Astrocyte (in vitro differentiated cells and primary cell): ENCODE data around the gene KNSTRN. TPM values are rescaled to one million over a fixed set of nuclear protein-coding genes. Genes with fewer than 3 reads are reported as not detected.

Experiments used
- DNase-seq: peaks from one replicate; pipeline ENCODE4 v3.0.0-alpha.2; 2010; ENCODE audit warnings: low read depth
- FAIRE-seq: peaks from 2 replicates; lab custom pipeline; 2011; peaks lifted over from hg19 to GRCh38; lab: Jason Lieb, UNC
- H2AFZ ChIP-seq: 2 replicates; pipeline ENCODE4 v1.6.0; 2012; ENCODE audit warnings: low read depth, low read length, inconsistent platforms
- H3K27ac ChIP-seq: 2 replicates; pipeline ENCODE4 v1.5.1; 2011; ENCODE audit warnings: low read depth, low read length, inconsistent platforms
- H3K27me3 ChIP-seq: 2 replicates; pipeline ENCODE4 v1.6.0; 2011; ENCODE audit warnings: low read length, inconsistent platforms; ENCODE audit not compliant: insufficient read depth
- H3K36me3 ChIP-seq: 2 replicates; pipeline ENCODE4 v1.5.1; 2011; ENCODE audit warnings: low read length, inconsistent platforms; ENCODE audit not compliant: insufficient read depth
- H3K4me1 ChIP-seq: 2 replicates; pipeline ENCODE4 v1.5.1; 2011; ENCODE audit warnings: low read length, inconsistent platforms; ENCODE audit not compliant: insufficient read depth
- H3K4me2 ChIP-seq: 2 replicates; pipeline ENCODE4 v1.6.0; 2012; ENCODE audit warnings: low read length, inconsistent platforms
- H3K4me3 ChIP-seq: 2 replicates; pipeline ENCODE4 v1.5.1; 2011; ENCODE audit warnings: low read depth, mild to moderate bottlenecking, low read length, inconsistent platforms; ENCODE audit not compliant: insufficient read depth
- H3K79me2 ChIP-seq: 2 replicates; pipeline ENCODE4 v1.6.0; 2012; ENCODE audit warnings: mild to moderate bottlenecking, low read length, inconsistent platforms; ENCODE audit not compliant: insufficient read depth
- H3K9ac ChIP-seq: 2 replicates; pipeline ENCODE4 v1.6.0; 2012; ENCODE audit warnings: mild to moderate bottlenecking, low read length, inconsistent platforms
- H3K9me3 ChIP-seq: 2 replicates; pipeline ENCODE4 v1.5.1; 2012; ENCODE audit warnings: low read depth, mild to moderate bottlenecking, low read length, inconsistent platforms; ENCODE audit not compliant: insufficient read depth
- H4K20me1 ChIP-seq: 2 replicates; pipeline ENCODE4 v1.6.0; 2012; ENCODE audit warnings: low read length, inconsistent platforms; ENCODE audit not compliant: insufficient read depth
- H3K27ac Mint-ChIP-seq: one replicate; pipeline ENCODE4 v1.8.0; 2021; ENCODE audit warnings: mild to moderate bottlenecking, mixed read lengths; ENCODE audit not compliant: unreplicated experiment
- H3K27me3 Mint-ChIP-seq: one replicate; pipeline ENCODE4 v1.8.0; 2021; ENCODE audit warnings: low read depth, mixed read lengths; ENCODE audit not compliant: unreplicated experiment
- H3K36me3 Mint-ChIP-seq: one replicate; pipeline ENCODE4 v1.8.0; 2021; ENCODE audit warnings: low read depth, mixed read lengths; ENCODE audit not compliant: unreplicated experiment
- H3K4me1 Mint-ChIP-seq: one replicate; pipeline ENCODE4 v1.8.0; 2021; ENCODE audit warnings: low read depth, mixed read lengths; ENCODE audit not compliant: unreplicated experiment
- H3K4me3 Mint-ChIP-seq: one replicate; pipeline ENCODE4 v1.8.0; 2021; ENCODE audit warnings: mild to moderate bottlenecking, moderate library complexity, mixed read lengths; ENCODE audit not compliant: unreplicated experiment
- H3K9me3 Mint-ChIP-seq: one replicate; pipeline ENCODE4 v1.8.0; 2021; ENCODE audit warnings: mild to moderate bottlenecking, mixed read lengths; ENCODE audit not compliant: unreplicated experiment
- CTCF ChIP-seq: IDR thresholded peaks from 2 replicates; pipeline ENCODE4 v1.5.1; 2011; ENCODE audit warnings: low read depth, mild to moderate bottlenecking, inconsistent platforms, low read length, moderate library complexity; ENCODE audit not compliant: insufficient read depth
- EZH2 ChIP-seq: IDR thresholded peaks from 2 replicates; pipeline ENCODE4 v1.6.1; 2012; ENCODE audit warnings: mild to moderate bottlenecking, low read length, inconsistent platforms; ENCODE audit not compliant: insufficient read depth
- total RNA-seq: library from RNA; stranded (reverse); gene quantifications from 2 replicates; pipeline ENCODE4 v1.2.1, GENCODE V29; 2021

The KNSTRN gene
- total RNA-seq, 1 donor from 2014 or later: 37.8 TPM

DNA sequence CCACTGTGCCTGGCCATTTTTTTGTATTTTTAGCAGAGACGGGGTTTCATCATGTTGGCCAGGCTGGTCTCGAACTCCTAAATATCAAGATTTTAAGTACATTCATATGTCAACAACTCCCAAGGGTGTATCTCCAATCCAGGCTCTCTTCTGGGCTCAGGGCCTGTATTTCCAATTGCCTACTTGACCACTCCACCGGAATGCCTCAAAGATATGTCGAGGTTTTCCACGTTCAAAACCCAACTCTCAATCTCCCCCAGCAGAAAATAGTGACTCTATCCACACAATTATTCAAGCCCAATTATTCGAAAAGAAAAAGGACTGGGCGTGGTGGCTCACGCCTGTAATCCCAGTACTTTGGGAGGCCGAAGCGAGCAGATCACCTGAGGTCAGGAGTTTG lies 1.9 kb upstream of the KNSTRN start:
- H3K4me2 ChIP-seq: no peak overlapping the region
- Mint-ChIP-seq H3K27me3 (no peaks in the 10 kb centered on the region), H3K4me3 (no peak overlapping the region), H3K36me3 (peaks cover 4% of the 10 kb centered on the region), H3K4me1 (peaks cover 12% of the 10 kb centered on the region), H3K27ac (no peak overlapping the region), H3K9me3 (no peaks in the 10 kb centered on the region)
- no peak overlapping the region for H3K9ac ChIP-seq
- H4K20me1 ChIP-seq: no peaks in the 10 kb centered on the region
- H3K4me1 ChIP-seq: peaks cover 6% of the 10 kb centered on the region
- no peaks in the 10 kb centered on the region for H3K9me3 ChIP-seq
- no peak overlapping the region for H2AFZ ChIP-seq
- H3K79me2 ChIP-seq: peaks cover 28% of the 10 kb centered on the region
- no peak for TF ChIP-seq EZH2
- no peak for TF ChIP-seq CTCF
- no peaks in the 10 kb centered on the region for H3K27me3 ChIP-seq
- FAIRE-seq (no peak), DNase-seq (no peak)
- no peak overlapping the region for H3K27ac ChIP-seq
- no peak overlapping the region for H3K4me3 ChIP-seq
- H3K36me3 ChIP-seq: peaks cover 2% of the 10 kb centered on the region

- no peak overlapping the region for H3K27ac Mint-ChIP-seq
- no peaks in the 10 kb centered on the region for H3K27me3 ChIP-seq
- H3K9me3 ChIP-seq: no peaks in the 10 kb centered on the region
- no peaks in the 10 kb centered on the region for H3K9me3 Mint-ChIP-seq
- peaks cover 11% of the 10 kb centered on the region for H3K36me3 ChIP-seq
- H3K4me2 ChIP-seq: peak overlapping the region; percentile 86
- TF ChIP-seq EZH2: no peak
- no peak for TF ChIP-seq CTCF
- peaks cover 6% of the 10 kb centered on the region for H3K4me1 ChIP-seq
- H3K9ac ChIP-seq: no peak overlapping the region
- H3K27me3 Mint-ChIP-seq: no peaks in the 10 kb centered on the region
- peaks cover 35% of the 10 kb centered on the region for H3K79me2 ChIP-seq
- peaks cover 12% of the 10 kb centered on the region for H3K4me1 Mint-ChIP-seq
- H2AFZ ChIP-seq: peak overlapping the region; percentile 98
- FAIRE-seq (no peak), DNase-seq (no peak)
- H3K36me3 Mint-ChIP-seq: peaks cover 13% of the 10 kb centered on the region
- H3K27ac ChIP-seq: no peak overlapping the region
- peak overlapping the region; percentile 94 for H3K4me3 Mint-ChIP-seq
- no peak overlapping the region for H3K4me3 ChIP-seq
- no peaks in the 10 kb centered on the region for H4K20me1 ChIP-seq
Observed at GRCh38 chr15:40381818-40382529, 547 bp upstream of the KNSTRN start.

GRCh38 chr15:40386480-40386879 lies 4.0 kb downstream of the KNSTRN start:
- H3K4me3 Mint-ChIP-seq: no peak overlapping the region
- Histone ChIP-seq H3K9me3 (no peaks in the 10 kb centered on the region), H3K4me3 (no peak overlapping the region), H2AFZ (no peak overlapping the region), H3K36me3 (peaks cover 35% of the 10 kb centered on the region), H3K4me1 (peaks cover 6% of the 10 kb centered on the region), H3K27me3 (no peaks in the 10 kb centered on the region), H3K27ac (no peak overlapping the region), H3K4me2 (no peak overlapping the region), H3K79me2 (peaks cover 35% of the 10 kb centered on the region), H3K9ac (no peak overlapping the region), H4K20me1 (no peaks in the 10 kb centered on the region)
- no peaks in the 10 kb centered on the region for H3K27me3 Mint-ChIP-seq
- no peak for TF ChIP-seq CTCF
- TF ChIP-seq EZH2: no peak
- H3K4me1 Mint-ChIP-seq: peaks cover 5% of the 10 kb centered on the region
- peaks cover 27% of the 10 kb centered on the region for H3K36me3 Mint-ChIP-seq
- no peak for FAIRE-seq
- no peak overlapping the region for H3K27ac Mint-ChIP-seq
- DNase-seq: no peak
- no peaks in the 10 kb centered on the region for H3K9me3 Mint-ChIP-seq
